Tibial nerve (tissue), 4 donors: ENCODE results near the gene RBM45. TPM values are rescaled to one million over a fixed set of nuclear protein-coding genes. Genes with fewer than 3 reads are reported as not detected.

Source experiments
- DNase-seq, 2 donors: peaks; one replicate each; pipeline ENCODE4 v3.0.0-alpha.2; 2019; ENCODE audit warnings: low spot score in 2 of 2
- H3K27ac ChIP-seq, 4 donors: fragments of 200-600 bp; sonication (generic) in 3 of 4; one replicate each; pipeline ENCODE4 v1.5.1; 2017 to 2019; ENCODE audit warnings: mild to moderate bottlenecking in 1 of 4
- H3K27me3 ChIP-seq, 2 donors: fragments of 200-600 bp; sonication (generic) in 1 of 2; one replicate each; pipeline versions ENCODE4 v1.5.1 to v1.6.0; 2017 to 2019
- H3K36me3 ChIP-seq, 3 donors: fragments of 200-600 bp; sonication (generic); one replicate each; pipeline ENCODE4 v1.5.1; 2018 to 2019
- H3K4me1 ChIP-seq, 4 donors: fragments of 200-600 bp; sonication (generic) in 3 of 4; one replicate each; pipeline ENCODE4 v1.5.1; 2017 to 2019
- H3K4me3 ChIP-seq, 4 donors: fragments of 200-600 bp; sonication (generic) in 3 of 4; one replicate each; pipeline ENCODE4 v1.5.1; 2017 to 2019; ENCODE audit warnings: mild to moderate bottlenecking in 1 of 4, moderate library complexity in 1 of 4
- H3K9me3 ChIP-seq, 4 donors: fragments of 200-600 bp; sonication (generic) in 3 of 4; one replicate each; pipeline ENCODE4 v1.5.1; 2017 to 2019
- EP300 ChIP-seq, 2 donors: sonication (generic); formaldehyde crosslinking; IDR thresholded peaks; one replicate each; pipeline ENCODE4 v1.6.1; 2017; ENCODE audit warnings: antibody characterized with exemption in 2 of 2, mild to moderate bottlenecking in 1 of 2
- POLR2A ChIP-seq, 2 donors: fragments of 450-650 bp; IDR thresholded peaks; one replicate each; pipeline ENCODE4 v1.6.1; 2017; ENCODE audit warnings: antibody characterized with exemption in 2 of 2, mild to moderate bottlenecking in 2 of 2, moderate library complexity in 2 of 2
- WGBS, 2 donors: methylation state at CpG; one replicate each; pipeline ENCODE4 v1.1.5; 2018; 5-methylcytosine and 5-hydroxymethylcytosine counted together
- total RNA-seq, 4 donors: library from RNA; depleted of rRNA; stranded (reverse); fragments of >200 nt; gene quantifications; one replicate each; pipeline ENCODE4 v1.1.0, GENCODE V29; 2016
- TF ChIP-seq, protein P1 (sequence below), 5 experiments: fragments of 200-600 bp in 3 of 5; fragments of 450-650 bp in 2 of 5; sonication (generic) in 3 of 5; IDR thresholded peaks; one replicate each; pipeline ENCODE4 v1.5.1; 2016 to 2019; ENCODE audit warnings: antibody characterized with exemption in 5 of 5, mild to moderate bottlenecking in 3 of 5, moderate library complexity in 2 of 5

The RBM45 gene
- total RNA-seq, 4 donors from 2014 or later, result 13.6 to 20.4 (median 19.6) TPM

DNA sequence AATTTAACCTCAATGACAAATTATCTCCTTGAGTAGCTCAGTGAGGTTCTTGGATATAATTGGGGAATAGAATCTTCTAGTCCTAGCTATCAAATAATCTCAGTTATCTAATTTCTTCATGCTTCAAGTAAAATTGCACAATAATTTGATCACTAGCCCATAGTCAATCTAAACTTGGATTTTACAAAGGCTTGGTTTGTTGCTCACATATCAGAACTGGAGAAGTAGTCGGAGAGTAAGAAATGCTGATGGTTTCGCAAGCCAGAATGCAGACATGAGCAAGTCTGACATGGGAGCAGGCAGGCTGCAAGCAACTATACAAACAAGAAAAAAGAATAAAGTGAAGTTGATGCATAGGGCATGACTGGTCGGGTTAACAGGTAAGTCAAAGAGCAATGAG is 28.0 kb upstream of the RBM45 start:
- 78 to 79% methylated on average over 3 of the region's 3 CpGs for WGBS, 2 donors
- no peak for DNase-seq
- Histone ChIP-seq H3K9me3 (peaks cover 0 to 6% (median 0%) of the 10 kb centered on the region in 4 donors), H3K36me3 (no peaks in the 10 kb centered on the region), H3K27me3 (no peaks in the 10 kb centered on the region), H3K27ac (no peak overlapping the region), H3K4me3 (no peak overlapping the region), H3K4me1 (no peaks in the 10 kb centered on the region)
- no peak for TF ChIP-seq POLR2A (IDR thresholded peaks at IDR 0.05)
- no peak for TF ChIP-seq EP300 (IDR thresholded peaks at IDR 0.05)
- TF ChIP-seq, protein P1, sequence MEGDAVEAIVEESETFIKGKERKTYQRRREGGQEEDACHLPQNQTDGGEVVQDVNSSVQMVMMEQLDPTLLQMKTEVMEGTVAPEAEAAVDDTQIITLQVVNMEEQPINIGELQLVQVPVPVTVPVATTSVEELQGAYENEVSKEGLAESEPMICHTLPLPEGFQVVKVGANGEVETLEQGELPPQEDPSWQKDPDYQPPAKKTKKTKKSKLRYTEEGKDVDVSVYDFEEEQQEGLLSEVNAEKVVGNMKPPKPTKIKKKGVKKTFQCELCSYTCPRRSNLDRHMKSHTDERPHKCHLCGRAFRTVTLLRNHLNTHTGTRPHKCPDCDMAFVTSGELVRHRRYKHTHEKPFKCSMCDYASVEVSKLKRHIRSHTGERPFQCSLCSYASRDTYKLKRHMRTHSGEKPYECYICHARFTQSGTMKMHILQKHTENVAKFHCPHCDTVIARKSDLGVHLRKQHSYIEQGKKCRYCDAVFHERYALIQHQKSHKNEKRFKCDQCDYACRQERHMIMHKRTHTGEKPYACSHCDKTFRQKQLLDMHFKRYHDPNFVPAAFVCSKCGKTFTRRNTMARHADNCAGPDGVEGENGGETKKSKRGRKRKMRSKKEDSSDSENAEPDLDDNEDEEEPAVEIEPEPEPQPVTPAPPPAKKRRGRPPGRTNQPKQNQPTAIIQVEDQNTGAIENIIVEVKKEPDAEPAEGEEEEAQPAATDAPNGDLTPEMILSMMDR (IDR thresholded peaks at IDR 0.05), result no peak

DNA sequence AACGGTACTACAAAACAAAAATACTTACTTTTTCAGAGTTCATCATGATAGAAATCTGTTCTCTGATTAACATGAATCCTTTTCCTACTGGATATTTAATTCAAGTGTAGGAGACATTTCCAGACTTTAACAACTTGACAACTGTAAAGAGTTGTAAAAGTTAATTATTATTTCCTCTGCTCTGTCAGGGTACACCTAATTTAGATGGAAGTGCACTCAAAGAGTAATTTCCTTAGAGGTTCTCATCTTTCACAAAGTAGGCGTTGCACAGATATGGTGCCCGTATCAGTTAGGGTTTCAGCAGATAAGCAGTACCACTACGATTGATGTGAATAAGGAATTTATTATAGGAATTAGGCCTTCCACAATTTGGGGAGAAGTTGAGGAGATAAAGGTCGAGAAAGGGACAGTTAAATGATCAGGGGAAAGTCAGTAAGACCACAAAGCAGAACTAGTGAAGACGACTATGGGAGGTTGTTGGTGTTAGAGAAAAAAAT is 23.4 kb upstream of the RBM45 start:
- TF ChIP-seq EP300 (IDR thresholded peaks at IDR 0.05) (no peak), POLR2A (IDR thresholded peaks at IDR 0.05) (no peak)
- TF ChIP-seq, protein P1 (IDR thresholded peaks at IDR 0.05), result no peak
- Histone ChIP-seq H3K4me3 (no peak overlapping the region), H3K27me3 (no peaks in the 10 kb centered on the region), H3K9me3 (no peaks in the 10 kb centered on the region), H3K4me1 (no peaks in the 10 kb centered on the region), H3K27ac (no peak overlapping the region), H3K36me3 (no peaks in the 10 kb centered on the region)
- DNase-seq, result no peak
- 54 to 69% methylated on average over 6 of the region's 6 CpGs for WGBS, 2 donors

- Histone ChIP-seq H3K4me3 (no peak overlapping the region), H3K36me3 (no peaks in the 10 kb centered on the region), H3K27me3 (no peaks in the 10 kb centered on the region), H3K9me3 (no peaks in the 10 kb centered on the region), H3K27ac (no peak overlapping the region), H3K4me1 (no peaks in the 10 kb centered on the region)
- DNase-seq, result no peak
- no peak for TF ChIP-seq POLR2A (IDR thresholded peaks at IDR 0.05)
- TF ChIP-seq EP300 (IDR thresholded peaks at IDR 0.05), result no peak
- TF ChIP-seq, protein P1 (IDR thresholded peaks at IDR 0.05), result no peak
Measured at GRCh38 chr2:178093471-178093870, 18.8 kb upstream of the RBM45 start.

DNA sequence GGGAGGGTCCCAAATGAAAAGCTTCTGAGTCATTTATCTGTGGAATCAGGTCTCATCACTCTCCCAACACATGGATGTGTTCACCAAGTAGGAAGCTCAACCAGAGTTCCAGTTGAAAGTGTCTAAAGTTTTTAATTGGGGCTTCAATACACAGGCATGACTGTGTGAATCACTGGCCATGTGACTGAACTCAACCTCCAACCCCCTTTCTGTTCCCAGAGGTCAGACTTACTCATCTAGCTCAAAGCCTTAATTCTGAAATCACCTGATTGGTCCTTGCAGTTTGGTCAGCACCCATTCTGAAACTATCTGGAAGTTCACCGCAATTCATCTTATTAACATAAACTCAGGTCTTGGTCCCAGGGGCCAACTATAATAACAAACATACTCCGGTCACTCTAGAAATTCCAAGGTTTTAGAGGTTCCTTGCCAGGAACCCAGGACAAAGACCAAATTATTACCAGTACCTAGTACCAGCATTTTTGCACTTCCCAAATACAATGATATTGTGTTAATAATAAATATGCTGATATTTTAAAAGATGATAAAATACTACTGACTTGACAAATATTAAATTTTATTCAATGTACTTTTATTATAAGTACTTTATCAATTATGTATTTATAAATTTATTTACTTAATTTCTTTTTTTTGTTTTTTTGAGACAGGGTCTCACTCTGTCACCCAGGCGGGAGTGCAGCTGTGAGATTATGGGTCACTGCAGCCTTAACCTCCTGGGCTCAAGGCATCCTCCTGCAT is 10.7 kb upstream of the RBM45 start:
- Histone ChIP-seq H3K36me3 (no peaks in the 10 kb centered on the region), H3K27ac (no peak overlapping the region), H3K4me3 (no peak overlapping the region), H3K9me3 (no peaks in the 10 kb centered on the region), H3K27me3 (no peaks in the 10 kb centered on the region), H3K4me1 (no peaks in the 10 kb centered on the region)
- no peak for DNase-seq
- TF ChIP-seq POLR2A (IDR thresholded peaks at IDR 0.05) (no peak), EP300 (IDR thresholded peaks at IDR 0.05) (no peak)
- TF ChIP-seq, protein P1 (IDR thresholded peaks at IDR 0.05), result no peak
- 81 to 82% methylated on average over 3 of the region's 3 CpGs for WGBS, 2 donors

GRCh38 chr2:178105566-178105965 is 6.7 kb upstream of the RBM45 start:
- H3K4me1 ChIP-seq, result no peaks in the 10 kb centered on the region
- WGBS, 2 donors, result 72 to 88% methylated on average over 2 of the region's 2 CpGs
- H3K36me3 ChIP-seq, result no peaks in the 10 kb centered on the region
- no peak overlapping the region for H3K4me3 ChIP-seq
- no peak for DNase-seq
- no peak overlapping the region for H3K27ac ChIP-seq
- no peaks in the 10 kb centered on the region for H3K9me3 ChIP-seq
- no peak for TF ChIP-seq POLR2A (IDR thresholded peaks at IDR 0.05)
- H3K27me3 ChIP-seq, result no peaks in the 10 kb centered on the region
